ENCODE results near the gene AGBL4. TPM values are rescaled to one million over a fixed set of nuclear protein-coding genes. Genes with fewer than 3 reads are reported as not detected.

AGBL4 gene
- total RNA-seq, 1 experiment from 2014 or later: 0.10 TPM

DNA sequence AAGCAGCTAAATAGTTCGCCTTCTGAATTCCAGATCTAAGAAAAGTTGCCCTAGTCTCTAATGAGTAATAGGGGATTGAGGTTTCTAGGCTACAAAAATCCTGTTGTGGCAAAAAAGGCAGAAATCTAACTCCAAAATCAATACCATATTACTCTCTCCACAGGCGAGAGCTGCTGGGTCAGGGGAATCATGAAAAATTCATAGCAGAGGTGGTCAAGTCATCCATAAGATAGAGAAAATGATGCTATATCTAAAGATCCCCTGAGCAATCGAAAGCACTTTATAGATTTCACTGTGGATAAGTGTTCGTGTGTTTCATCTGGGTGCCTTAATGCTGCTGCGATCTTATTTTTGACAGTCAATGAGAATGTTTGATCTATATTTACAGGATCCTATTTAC, 417.7 kb downstream of the AGBL4 start:
- Histone ChIP-seq H3K36me3 (no peaks in the 10 kb centered on the region), H3K27me3 (no peaks in the 10 kb centered on the region), H3K4me1 (no peaks in the 10 kb centered on the region), H3K9me3 (replicated peaks) (no peaks in the 10 kb centered on the region), H3K27ac (no peak overlapping the region), H3K4me3 (no peak overlapping the region)
- DNase-seq: no peak

DNA sequence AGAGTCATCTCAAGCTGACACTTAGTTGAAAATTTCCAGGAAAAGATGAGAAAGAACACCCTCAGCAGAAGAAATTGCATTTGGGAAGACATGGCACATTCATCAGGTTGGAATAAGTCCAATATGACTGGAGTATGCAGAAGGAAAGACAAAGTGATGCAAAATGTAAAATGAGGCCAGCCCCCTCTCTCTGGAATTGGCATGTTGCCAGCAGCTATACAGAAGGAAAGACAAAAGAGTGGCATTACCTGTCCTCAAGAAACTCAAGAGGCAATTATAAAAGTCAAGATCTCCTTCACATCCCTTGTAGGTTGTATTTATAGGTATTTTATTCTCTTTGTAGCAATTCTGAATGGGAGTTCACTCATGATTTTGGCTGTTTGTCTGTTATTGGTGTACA, 426.3 kb downstream of the AGBL4 start:
- Histone ChIP-seq H3K9me3 (replicated peaks) (no peaks in the 10 kb centered on the region; the same call in 1 of the 2 replicates), H3K27me3 (no peaks in the 10 kb centered on the region), H3K27ac (no peak overlapping the region), H3K36me3 (no peaks in the 10 kb centered on the region), H3K4me3 (no peak overlapping the region), H3K4me1 (no peaks in the 10 kb centered on the region)
- DNase-seq: no peak

GRCh38 chr1:49576327-49576901, 447.3 kb downstream of the AGBL4 start:
- Histone ChIP-seq H3K9me3 (replicated peaks) (no peaks in the 10 kb centered on the region), H3K4me3 (no peak overlapping the region), H3K4me1 (no peaks in the 10 kb centered on the region), H3K27me3 (no peaks in the 10 kb centered on the region), H3K27ac (no peak overlapping the region), H3K36me3 (no peaks in the 10 kb centered on the region)
- DNase-seq: no peak

DNA sequence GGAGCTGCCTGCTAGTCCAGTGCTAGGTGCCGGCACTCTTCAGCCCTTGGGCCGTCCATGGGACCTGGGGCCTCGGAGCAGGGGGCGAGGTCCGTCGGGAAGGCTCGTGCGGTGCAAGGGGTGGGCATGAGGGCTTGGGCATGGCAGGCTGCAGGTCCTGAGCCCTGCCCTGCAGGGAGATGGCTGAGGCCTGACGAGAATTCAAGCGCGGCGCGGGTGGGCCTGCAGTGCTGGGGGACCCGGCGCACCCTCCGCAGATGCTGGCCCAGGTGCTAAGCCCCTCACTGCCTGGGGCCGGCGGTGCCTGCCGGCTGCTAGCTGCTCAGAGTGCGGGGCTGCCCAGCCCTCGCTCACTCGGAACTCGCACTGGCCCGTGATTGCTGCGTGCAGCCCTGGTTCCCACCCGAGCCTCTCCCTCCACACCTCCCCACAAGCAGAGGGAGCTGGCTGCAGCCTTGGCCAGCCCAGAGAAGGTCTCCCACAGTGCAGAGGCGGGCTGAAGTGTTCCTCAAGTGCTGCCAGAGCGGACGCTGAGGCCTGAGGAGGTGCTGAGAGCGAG, 467.0 kb downstream of the AGBL4 start:
- H3K4me3 ChIP-seq: no peak overlapping the region
- H3K9me3 ChIP-seq (replicated peaks): no peaks in the 10 kb centered on the region
- no peak overlapping the region for H3K27ac ChIP-seq
- H3K4me1 ChIP-seq: no peaks in the 10 kb centered on the region
- H3K27me3 ChIP-seq: no peaks in the 10 kb centered on the region
- DNase-seq: no peak
- H3K36me3 ChIP-seq: no peaks in the 10 kb centered on the region

DNA sequence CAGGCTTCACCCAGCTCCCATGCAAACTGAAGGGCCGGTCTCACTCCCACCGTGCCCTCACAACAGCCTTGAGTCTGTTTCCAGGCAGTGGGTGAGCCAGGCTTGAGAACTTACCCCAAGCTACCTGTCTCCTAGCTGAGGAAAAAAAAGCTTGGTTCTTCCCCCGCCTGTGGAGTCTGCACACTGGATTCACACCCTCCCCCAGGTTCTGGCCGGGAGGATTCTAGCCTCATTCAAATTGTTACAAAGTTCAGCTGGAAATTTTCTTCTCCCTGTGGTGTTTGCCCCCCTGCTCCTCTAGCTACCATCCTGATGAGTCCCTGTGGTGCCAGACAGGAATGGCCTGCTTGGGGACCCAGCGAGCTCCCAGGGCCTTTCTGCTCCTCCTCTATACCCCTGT, 471.7 kb downstream of the AGBL4 start:
- H3K27ac ChIP-seq: no peak overlapping the region
- H3K9me3 ChIP-seq (replicated peaks): no peaks in the 10 kb centered on the region
- H3K4me1 ChIP-seq: no peaks in the 10 kb centered on the region
- DNase-seq: no peak
- no peaks in the 10 kb centered on the region for H3K27me3 ChIP-seq
- H3K4me3 ChIP-seq: no peak overlapping the region
- H3K36me3 ChIP-seq: no peaks in the 10 kb centered on the region

GRCh38 chr1:49544615-49545014, 479.1 kb downstream of the AGBL4 start:
- Histone ChIP-seq H3K27ac (no peak overlapping the region), H3K9me3 (replicated peaks) (no peaks in the 10 kb centered on the region), H3K4me1 (no peaks in the 10 kb centered on the region), H3K4me3 (no peak overlapping the region), H3K27me3 (no peaks in the 10 kb centered on the region), H3K36me3 (no peaks in the 10 kb centered on the region)
- DNase-seq: no peak

GRCh38 chr1:49541096-49541752, 482.5 kb downstream of the AGBL4 start:
- DNase-seq: no peak
- no peaks in the 10 kb centered on the region for H3K27me3 ChIP-seq

DNA sequence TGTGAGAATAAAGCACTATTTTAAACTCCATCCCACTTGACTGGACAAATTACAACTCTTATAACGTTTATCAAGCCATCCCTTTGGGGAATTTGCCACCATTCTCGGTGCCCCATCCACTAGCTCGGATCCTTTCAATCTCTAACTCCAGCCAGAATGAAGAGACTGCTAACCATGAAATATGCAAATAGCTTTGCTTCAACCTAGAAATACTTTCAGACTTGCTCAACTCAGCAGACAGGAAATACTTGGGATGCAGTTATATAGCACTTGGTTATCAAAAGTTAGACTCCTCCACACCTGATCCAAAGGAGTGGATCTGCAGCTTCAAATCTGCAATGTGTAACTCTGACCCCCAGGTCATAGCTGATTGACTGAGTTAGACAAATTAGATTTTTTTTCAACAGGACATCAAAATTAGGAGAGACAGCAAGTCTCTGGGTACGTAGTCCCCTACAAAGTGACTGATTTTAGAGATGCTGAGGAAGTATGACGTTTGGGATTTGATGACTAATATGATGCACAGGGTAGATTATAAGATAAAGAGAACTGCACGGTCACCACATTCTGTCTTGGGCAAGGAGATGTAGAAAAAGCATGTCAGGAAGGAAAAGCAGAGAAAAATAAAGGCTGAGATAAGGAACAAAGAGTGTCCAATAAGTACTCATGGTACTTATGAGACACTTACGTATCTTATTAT, 496.0 kb downstream of the AGBL4 start:
- Histone ChIP-seq H3K4me3 (no peak overlapping the region), H3K9me3 (replicated peaks) (no peaks in the 10 kb centered on the region), H3K27ac (no peak overlapping the region), H3K4me1 (no peaks in the 10 kb centered on the region), H3K36me3 (no peaks in the 10 kb centered on the region), H3K27me3 (peaks cover 3% of the 10 kb centered on the region; the same call in 1 of the 2 replicates)
- no peak for DNase-seq

More at GRCh38 chr1:49541096-49541752, 482.5 kb downstream of the AGBL4 start:
- Histone ChIP-seq H3K36me3 (no peaks in the 10 kb centered on the region), H3K9me3 (replicated peaks) (no peaks in the 10 kb centered on the region), H3K27ac (no peak overlapping the region), H3K4me1 (no peaks in the 10 kb centered on the region), H3K4me3 (no peak overlapping the region)

DNA sequence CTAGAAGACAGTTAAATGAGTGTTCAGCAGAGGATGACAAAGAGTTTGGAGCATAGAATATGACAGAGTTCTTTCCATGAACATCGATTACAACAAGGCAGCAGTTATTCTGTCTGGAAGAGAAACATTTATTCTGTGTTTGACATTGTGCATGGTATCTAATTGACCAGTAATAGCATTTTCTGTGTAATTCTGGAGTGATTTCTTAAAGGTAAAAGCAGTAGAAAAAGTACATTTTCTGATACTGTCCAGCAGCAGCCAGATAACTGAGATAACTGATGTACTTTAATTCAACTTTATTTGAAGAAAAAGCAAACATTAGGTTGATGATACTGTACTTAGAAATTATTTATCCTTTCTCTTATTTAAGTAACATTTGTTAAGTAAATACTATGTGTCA, 497.1 kb downstream of the AGBL4 start:
- Histone ChIP-seq H3K27ac (no peak overlapping the region), H3K27me3 (peaks cover 3% of the 10 kb centered on the region; the same call in 1 of the 2 replicates), H3K4me3 (no peak overlapping the region), H3K4me1 (no peaks in the 10 kb centered on the region), H3K9me3 (replicated peaks) (no peaks in the 10 kb centered on the region), H3K36me3 (no peaks in the 10 kb centered on the region)
- DNase-seq: no peak

GRCh38 chr1:49523764-49524163, 500.0 kb downstream of the AGBL4 start:
- H3K9me3 ChIP-seq (replicated peaks): no peaks in the 10 kb centered on the region
- H3K4me1 ChIP-seq: no peaks in the 10 kb centered on the region
- no peak overlapping the region for H3K4me3 ChIP-seq
- no peaks in the 10 kb centered on the region for H3K36me3 ChIP-seq
- H3K27ac ChIP-seq: no peak overlapping the region
- no peak for DNase-seq
- peaks cover 3% of the 10 kb centered on the region; the same call in 1 of the 2 replicates for H3K27me3 ChIP-seq

- no peak for DNase-seq
These were observed 556.8 kb downstream of the AGBL4 start for GRCh38 chr1:49466961-49467360.

GRCh38 chr1:49465486-49466185, 558.1 kb downstream of the AGBL4 start:
- no peaks in the 10 kb centered on the region for H3K9me3 ChIP-seq (replicated peaks)
- no peaks in the 10 kb centered on the region for H3K27me3 ChIP-seq
- no peak overlapping the region for H3K4me3 ChIP-seq
- no peak overlapping the region for H3K27ac ChIP-seq
- no peaks in the 10 kb centered on the region for H3K36me3 ChIP-seq
- DNase-seq: no peak
- no peaks in the 10 kb centered on the region for H3K4me1 ChIP-seq

More at GRCh38 chr1:49466961-49467360, 556.8 kb downstream of the AGBL4 start:
- Histone ChIP-seq H3K4me1 (no peaks in the 10 kb centered on the region), H3K9me3 (replicated peaks) (no peaks in the 10 kb centered on the region), H3K27ac (no peak overlapping the region), H3K27me3 (no peaks in the 10 kb centered on the region), H3K4me3 (no peak overlapping the region), H3K36me3 (no peaks in the 10 kb centered on the region)

GRCh38 chr1:49448200-49448599, 575.6 kb downstream of the AGBL4 start:
- H3K36me3 ChIP-seq: no peaks in the 10 kb centered on the region
- DNase-seq: no peak
- H3K27me3 ChIP-seq: no peaks in the 10 kb centered on the region
- H3K4me1 ChIP-seq: no peaks in the 10 kb centered on the region
- H3K4me3 ChIP-seq: no peak overlapping the region
- H3K9me3 ChIP-seq (replicated peaks): no peaks in the 10 kb centered on the region
- no peak overlapping the region for H3K27ac ChIP-seq

DNA sequence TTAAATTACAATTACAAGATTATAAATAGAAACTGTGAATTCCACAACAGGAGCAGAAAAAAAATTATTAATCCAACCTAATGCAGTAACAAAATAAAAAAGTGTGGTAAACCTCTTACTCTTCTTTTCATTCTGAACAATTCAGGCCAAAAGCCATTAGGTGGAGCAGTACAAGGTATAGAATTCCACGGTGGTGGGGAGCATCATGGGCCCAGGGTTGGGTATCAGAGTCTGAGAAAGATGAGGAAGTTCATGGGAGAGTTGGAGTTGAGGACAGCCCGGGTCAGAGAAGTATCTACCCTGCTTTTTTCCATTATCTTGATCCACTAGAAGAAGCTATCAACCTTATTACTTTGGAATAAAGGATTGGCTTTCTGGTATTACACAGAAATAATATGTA, 586.9 kb downstream of the AGBL4 start:
- Histone ChIP-seq H3K27me3 (no peaks in the 10 kb centered on the region; the same call in 1 of the 2 replicates), H3K9me3 (replicated peaks) (no peaks in the 10 kb centered on the region), H3K27ac (no peak overlapping the region), H3K4me1 (no peaks in the 10 kb centered on the region), H3K36me3 (no peaks in the 10 kb centered on the region), H3K4me3 (no peak overlapping the region)
- no peak for DNase-seq

DNA sequence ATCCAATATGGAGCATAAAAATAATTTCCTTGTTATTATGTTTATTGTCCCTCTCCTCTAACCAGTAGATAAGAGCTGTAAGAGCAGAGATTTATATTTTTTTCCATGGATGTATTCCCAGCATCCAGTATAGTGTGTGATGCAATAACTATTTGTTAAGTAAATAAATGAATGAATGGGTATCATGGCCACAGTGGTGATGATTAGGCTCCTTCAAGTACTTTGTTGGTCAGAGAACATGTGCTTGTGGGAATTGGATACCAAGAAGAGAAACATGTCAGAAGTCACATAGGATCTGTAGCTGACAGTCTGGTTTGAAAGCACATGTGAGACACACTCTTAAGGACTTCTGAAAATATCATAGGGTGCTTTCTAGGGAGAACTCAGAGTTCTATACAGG, 588.5 kb downstream of the AGBL4 start:
- H3K9me3 ChIP-seq (replicated peaks): no peaks in the 10 kb centered on the region
- H3K36me3 ChIP-seq: no peaks in the 10 kb centered on the region
- H3K27me3 ChIP-seq: no peaks in the 10 kb centered on the region; the same call in 1 of the 2 replicates
- no peak overlapping the region for H3K4me3 ChIP-seq
- no peak for DNase-seq
- no peaks in the 10 kb centered on the region for H3K4me1 ChIP-seq
- no peak overlapping the region for H3K27ac ChIP-seq

Measured in SJCRH30 (cell line).